Neutrophil (primary cell): ENCODE data around the gene ZNF354C.

Source experiments
- H3K27ac ChIP-seq: fragments of 200-600 bp; sonication (generic); 2 replicates; pipeline ENCODE4 v1.5.1; 2016; ENCODE audit warnings: mild to moderate bottlenecking, moderate library complexity
- H3K27me3 ChIP-seq: fragments of 200-600 bp; sonication (generic); 2 replicates; pipeline ENCODE4 v1.6.0; 2016; ENCODE audit warnings: mild to moderate bottlenecking
- H3K36me3 ChIP-seq: fragments of 200-600 bp; sonication (generic); 2 replicates; pipeline ENCODE4 v1.5.1; 2017
- H3K4me1 ChIP-seq, 2 experiments: fragments of 200-600 bp in 1 of 2; sonication (generic) in 1 of 2; 1 replicate in 1 of 2; 2 replicates in 1 of 2; pipeline versions ENCODE4 v1.5.1 to v1.6.1; 2013 to 2016; ENCODE audit warnings: low read depth in 1 of 2, low read length in 1 of 2, mild to moderate bottlenecking in 1 of 2, moderate library complexity in 1 of 2; ENCODE audit not compliant: control insufficient read depth in 1 of 2, insufficient read depth in 1 of 2
- H3K4me3 ChIP-seq, 2 experiments: fragments of 200-600 bp in 1 of 2; sonication (generic) in 1 of 2; 1 replicate in 1 of 2; 2 replicates in 1 of 2; pipeline ENCODE4 v1.5.1; 2013 to 2016; ENCODE audit warnings: low read depth in 1 of 2, low read length in 1 of 2, mild to moderate bottlenecking in 1 of 2, moderate library complexity in 1 of 2
- H3K9me3 ChIP-seq: fragments of 200-600 bp; sonication (generic); 2 replicates; pipeline ENCODE4 v1.5.1; 2016
- CTCF ChIP-seq: fragments of 200-600 bp; sonication (generic); IDR thresholded peaks from 2 replicates; pipeline ENCODE4 v1.5.1; 2016; ENCODE audit warnings: antibody characterized with exemption

The ZNF354C gene

DNA sequence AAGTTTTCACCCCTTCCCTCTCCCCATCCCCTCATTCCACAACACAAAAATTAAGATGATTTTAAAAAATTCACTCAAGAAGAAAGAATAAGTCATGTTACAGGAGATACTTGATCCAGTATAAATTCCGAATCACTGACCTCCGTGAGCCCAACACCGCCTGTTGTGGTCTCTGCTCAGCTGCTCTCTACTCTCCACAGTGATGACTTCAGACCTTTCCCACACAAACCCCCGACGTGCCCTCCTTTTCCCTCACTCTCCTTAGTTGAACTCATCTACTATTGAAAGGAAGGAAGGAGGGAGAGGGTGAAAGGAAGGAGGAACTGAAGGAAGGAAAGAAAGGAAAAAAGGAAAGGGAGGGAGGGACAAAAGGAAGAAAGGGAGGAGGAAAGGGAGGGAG lies 55.1 kb downstream of the ZNF354C start:
- Histone ChIP-seq H3K27ac (no peak overlapping the region), H3K27me3 (no peaks in the 10 kb centered on the region), H3K4me3 (no peak overlapping the region), H3K9me3 (peaks cover 4% of the 10 kb centered on the region), H3K36me3 (no peaks in the 10 kb centered on the region), H3K4me1 (no peaks in the 10 kb centered on the region)
- no peak for TF ChIP-seq CTCF

DNA sequence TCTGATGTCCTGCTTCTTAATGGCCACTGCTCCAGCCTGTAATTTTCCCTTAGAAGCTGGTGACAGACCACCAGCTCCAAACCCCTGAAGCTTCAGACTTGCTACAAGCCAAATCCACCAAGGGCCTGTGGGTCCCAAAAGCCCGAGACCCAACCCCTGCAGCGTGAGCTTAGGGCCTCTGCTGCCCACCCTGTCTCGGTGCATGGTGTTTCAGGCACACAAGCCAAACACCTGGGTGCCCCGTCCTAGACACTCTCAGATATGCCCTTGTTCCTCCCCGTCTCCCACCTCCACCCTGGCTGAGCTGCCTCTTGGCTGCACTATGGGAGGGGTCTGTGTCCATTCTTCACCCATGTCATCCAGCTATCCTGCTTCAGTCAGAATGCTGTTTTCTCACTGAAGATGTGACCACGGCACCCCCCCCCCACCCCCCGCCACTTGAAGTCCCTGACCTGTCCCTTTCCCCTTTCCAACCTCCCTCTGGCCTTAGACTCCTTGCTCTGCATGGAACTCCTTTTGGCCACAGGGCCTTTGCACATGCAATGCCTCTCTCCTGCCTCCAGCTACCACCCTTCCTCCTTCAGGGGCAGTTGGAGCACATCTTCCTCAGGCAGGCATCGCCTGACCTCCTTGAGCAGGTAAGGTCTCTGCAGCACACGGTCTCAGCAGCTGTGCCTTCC lies 55.8 kb downstream of the ZNF354C start:
- TF ChIP-seq CTCF, result no peak
- Histone ChIP-seq H3K4me1 (no peaks in the 10 kb centered on the region), H3K4me3 (no peak overlapping the region), H3K9me3 (peaks cover 4% of the 10 kb centered on the region), H3K36me3 (no peaks in the 10 kb centered on the region), H3K27me3 (no peaks in the 10 kb centered on the region), H3K27ac (no peak overlapping the region)

DNA sequence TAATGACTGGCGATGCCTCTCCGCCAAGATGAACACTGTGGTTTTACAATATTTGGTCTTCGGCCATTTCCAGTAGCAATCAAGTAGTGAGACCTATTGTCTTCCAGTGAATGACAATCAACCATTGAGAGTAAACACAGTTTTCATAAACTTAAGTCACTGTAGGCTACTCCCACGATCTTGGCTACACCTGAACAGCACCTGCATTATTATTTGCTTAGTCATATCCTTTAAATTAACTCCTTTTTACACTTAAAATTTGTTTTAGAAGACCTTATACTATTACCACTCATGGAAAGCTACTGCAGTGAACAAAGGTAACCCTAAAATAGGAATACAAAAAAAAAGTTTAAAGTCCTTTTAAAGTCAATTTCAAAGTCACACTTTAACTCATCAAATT lies 58.2 kb downstream of the ZNF354C start:
- Histone ChIP-seq H3K27ac (no peak overlapping the region), H3K36me3 (no peaks in the 10 kb centered on the region), H3K4me1 (no peaks in the 10 kb centered on the region), H3K4me3 (no peak overlapping the region), H3K9me3 (peaks cover 11% of the 10 kb centered on the region), H3K27me3 (no peaks in the 10 kb centered on the region)
- no peak for TF ChIP-seq CTCF

GRCh38 chr5:179118756-179119414 lies 58.7 kb downstream of the ZNF354C start:
- Histone ChIP-seq H3K4me3 (no peak overlapping the region), H3K27ac (no peak overlapping the region), H3K9me3 (peaks cover 11% of the 10 kb centered on the region), H3K27me3 (no peaks in the 10 kb centered on the region), H3K36me3 (no peaks in the 10 kb centered on the region), H3K4me1 (no peaks in the 10 kb centered on the region)
- TF ChIP-seq CTCF, result no peak

- no peaks in the 10 kb centered on the region for H3K36me3 ChIP-seq
- peaks cover 11% of the 10 kb centered on the region for H3K9me3 ChIP-seq
Observed at GRCh38 chr5:179119415-179120170, 59.4 kb downstream of the ZNF354C start.

More at GRCh38 chr5:179119415-179120170, 59.4 kb downstream of the ZNF354C start:
- Histone ChIP-seq H3K4me3 (no peak overlapping the region), H3K27ac (no peak overlapping the region), H3K27me3 (no peaks in the 10 kb centered on the region), H3K4me1 (no peaks in the 10 kb centered on the region)
- TF ChIP-seq CTCF, result no peak
